GM23338 (cell line): Measurements from ENCODE around the gene LLGL2.

Source experiments
- CREB1 ChIP-seq: fragments of 250-450 bp; sonication (Bioruptor Pico); IDR thresholded peaks from 2 replicates; pipeline ENCODE4 v1.5.0; 2020; ENCODE audit warnings: low read depth, mild to moderate bottlenecking, moderate library complexity
- EZH2 ChIP-seq: fragments of 200-600 bp; sonication (generic); IDR thresholded peaks from one replicate; pipeline ENCODE4 v1.8.0; 2017; ENCODE audit warnings: antibody characterized with exemption, mild to moderate bottlenecking, low read depth; ENCODE audit not compliant: unreplicated experiment
- EZH2phosphoT487 ChIP-seq: fragments of 200-600 bp; sonication (generic); IDR thresholded peaks from one replicate; pipeline ENCODE4 v1.8.1; 2018; ENCODE audit warnings: antibody characterized with exemption; ENCODE audit not compliant: unreplicated experiment
- JUNB ChIP-seq: IDR thresholded peaks from one replicate; pipeline ENCODE4 v1.6.1; 2016; ENCODE audit warnings: antibody characterized with exemption; ENCODE audit not compliant: unreplicated experiment
- POLR2AphosphoS5 ChIP-seq: IDR thresholded peaks from 2 replicates; pipeline ENCODE4 v1.6.1; 2016; ENCODE audit warnings: antibody characterized with exemption, low read depth
- STAT1 ChIP-seq: IDR thresholded peaks from one replicate; pipeline ENCODE4 v1.6.1; 2016; ENCODE audit warnings: antibody characterized with exemption; ENCODE audit not compliant: unreplicated experiment
- ZNF114 ChIP-seq: fragments of 250-450 bp; sonication (Bioruptor Pico); IDR thresholded peaks from 2 replicates; pipeline ENCODE4 v1.5.0; 2020; ENCODE audit warnings: mild to moderate bottlenecking, moderate library complexity
- ZNF331 ChIP-seq: fragments of 250-450 bp; sonication (Bioruptor Pico); IDR thresholded peaks from 2 replicates; pipeline ENCODE4 v1.5.0; 2020; ENCODE audit warnings: low read depth, mild to moderate bottlenecking, moderate library complexity
- TF ChIP-seq, protein P1 (sequence below), 2 experiments: fragments of 200-600 bp in 1 of 2; sonication (generic) in 1 of 2; conservative IDR thresholded peaks; 2 replicates each; pipeline versions ENCODE4 v1.5.1 to v1.6.1; 2016 to 2017; ENCODE audit warnings: antibody characterized with exemption in 2 of 2, low read depth in 2 of 2, mild to moderate bottlenecking in 2 of 2, moderate library complexity in 1 of 2
- TF ChIP-seq, protein P2 (sequence below): IDR thresholded peaks from one replicate; pipeline ENCODE4 v1.6.1; 2018; ENCODE audit warnings: antibody characterized with exemption; ENCODE audit not compliant: unreplicated experiment
- TF ChIP-seq, protein P3 (sequence below): IDR thresholded peaks from 2 replicates; pipeline ENCODE4 v1.6.1; 2016; ENCODE audit warnings: antibody characterized with exemption

DNA sequence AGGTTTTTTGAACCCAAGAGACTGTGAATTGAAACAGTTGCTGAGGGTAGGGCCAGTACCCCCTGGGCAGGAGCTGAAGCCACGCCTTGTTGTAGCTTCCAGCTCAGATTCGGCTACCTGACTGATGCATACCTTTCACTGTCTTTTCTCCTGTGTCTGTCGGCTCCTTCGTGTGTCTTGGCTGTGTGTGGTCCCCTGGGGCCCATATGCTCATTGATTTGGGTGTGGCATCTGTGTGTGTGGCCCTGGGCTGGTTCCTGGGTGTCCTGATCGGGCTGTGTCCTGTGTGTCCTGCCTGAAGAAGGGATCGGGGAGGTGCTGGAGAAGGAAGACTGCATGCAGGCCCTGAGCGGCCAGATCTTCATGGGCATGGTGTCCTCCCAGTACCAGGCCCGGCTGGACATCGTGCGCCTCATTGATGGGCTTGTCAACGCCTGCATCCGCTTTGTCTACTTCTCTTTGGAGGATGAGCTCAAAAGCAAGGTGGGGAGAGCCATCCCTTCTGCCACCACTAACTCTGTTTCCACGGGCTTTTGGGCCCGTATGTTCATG lies 31.1 kb upstream of the LLGL2 start:
- TF ChIP-seq JUNB (no peak), POLR2AphosphoS5 (no peak), EZH2 (no peak), ZNF114 (CRISPR knock-in tag) (no peak), EZH2phosphoT487 (no peak), ZNF331 (no peak), CREB1 (CRISPR knock-in tag) (no peak), STAT1 (no peak)
- TF ChIP-seq, protein P1, sequence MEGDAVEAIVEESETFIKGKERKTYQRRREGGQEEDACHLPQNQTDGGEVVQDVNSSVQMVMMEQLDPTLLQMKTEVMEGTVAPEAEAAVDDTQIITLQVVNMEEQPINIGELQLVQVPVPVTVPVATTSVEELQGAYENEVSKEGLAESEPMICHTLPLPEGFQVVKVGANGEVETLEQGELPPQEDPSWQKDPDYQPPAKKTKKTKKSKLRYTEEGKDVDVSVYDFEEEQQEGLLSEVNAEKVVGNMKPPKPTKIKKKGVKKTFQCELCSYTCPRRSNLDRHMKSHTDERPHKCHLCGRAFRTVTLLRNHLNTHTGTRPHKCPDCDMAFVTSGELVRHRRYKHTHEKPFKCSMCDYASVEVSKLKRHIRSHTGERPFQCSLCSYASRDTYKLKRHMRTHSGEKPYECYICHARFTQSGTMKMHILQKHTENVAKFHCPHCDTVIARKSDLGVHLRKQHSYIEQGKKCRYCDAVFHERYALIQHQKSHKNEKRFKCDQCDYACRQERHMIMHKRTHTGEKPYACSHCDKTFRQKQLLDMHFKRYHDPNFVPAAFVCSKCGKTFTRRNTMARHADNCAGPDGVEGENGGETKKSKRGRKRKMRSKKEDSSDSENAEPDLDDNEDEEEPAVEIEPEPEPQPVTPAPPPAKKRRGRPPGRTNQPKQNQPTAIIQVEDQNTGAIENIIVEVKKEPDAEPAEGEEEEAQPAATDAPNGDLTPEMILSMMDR (conservative IDR thresholded peaks at IDR 0.05; ENCODE audit: low read depth in 2 of 2) = no peak
- TF ChIP-seq, protein P2, sequence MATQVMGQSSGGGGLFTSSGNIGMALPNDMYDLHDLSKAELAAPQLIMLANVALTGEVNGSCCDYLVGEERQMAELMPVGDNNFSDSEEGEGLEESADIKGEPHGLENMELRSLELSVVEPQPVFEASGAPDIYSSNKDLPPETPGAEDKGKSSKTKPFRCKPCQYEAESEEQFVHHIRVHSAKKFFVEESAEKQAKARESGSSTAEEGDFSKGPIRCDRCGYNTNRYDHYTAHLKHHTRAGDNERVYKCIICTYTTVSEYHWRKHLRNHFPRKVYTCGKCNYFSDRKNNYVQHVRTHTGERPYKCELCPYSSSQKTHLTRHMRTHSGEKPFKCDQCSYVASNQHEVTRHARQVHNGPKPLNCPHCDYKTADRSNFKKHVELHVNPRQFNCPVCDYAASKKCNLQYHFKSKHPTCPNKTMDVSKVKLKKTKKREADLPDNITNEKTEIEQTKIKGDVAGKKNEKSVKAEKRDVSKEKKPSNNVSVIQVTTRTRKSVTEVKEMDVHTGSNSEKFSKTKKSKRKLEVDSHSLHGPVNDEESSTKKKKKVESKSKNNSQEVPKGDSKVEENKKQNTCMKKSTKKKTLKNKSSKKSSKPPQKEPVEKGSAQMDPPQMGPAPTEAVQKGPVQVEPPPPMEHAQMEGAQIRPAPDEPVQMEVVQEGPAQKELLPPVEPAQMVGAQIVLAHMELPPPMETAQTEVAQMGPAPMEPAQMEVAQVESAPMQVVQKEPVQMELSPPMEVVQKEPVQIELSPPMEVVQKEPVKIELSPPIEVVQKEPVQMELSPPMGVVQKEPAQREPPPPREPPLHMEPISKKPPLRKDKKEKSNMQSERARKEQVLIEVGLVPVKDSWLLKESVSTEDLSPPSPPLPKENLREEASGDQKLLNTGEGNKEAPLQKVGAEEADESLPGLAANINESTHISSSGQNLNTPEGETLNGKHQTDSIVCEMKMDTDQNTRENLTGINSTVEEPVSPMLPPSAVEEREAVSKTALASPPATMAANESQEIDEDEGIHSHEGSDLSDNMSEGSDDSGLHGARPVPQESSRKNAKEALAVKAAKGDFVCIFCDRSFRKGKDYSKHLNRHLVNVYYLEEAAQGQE = no peak
- TF ChIP-seq, protein P3, sequence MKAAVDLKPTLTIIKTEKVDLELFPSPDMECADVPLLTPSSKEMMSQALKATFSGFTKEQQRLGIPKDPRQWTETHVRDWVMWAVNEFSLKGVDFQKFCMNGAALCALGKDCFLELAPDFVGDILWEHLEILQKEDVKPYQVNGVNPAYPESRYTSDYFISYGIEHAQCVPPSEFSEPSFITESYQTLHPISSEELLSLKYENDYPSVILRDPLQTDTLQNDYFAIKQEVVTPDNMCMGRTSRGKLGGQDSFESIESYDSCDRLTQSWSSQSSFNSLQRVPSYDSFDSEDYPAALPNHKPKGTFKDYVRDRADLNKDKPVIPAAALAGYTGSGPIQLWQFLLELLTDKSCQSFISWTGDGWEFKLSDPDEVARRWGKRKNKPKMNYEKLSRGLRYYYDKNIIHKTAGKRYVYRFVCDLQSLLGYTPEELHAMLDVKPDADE = no peak
